ENCODE measurements around the gene APBA1. TPM values are rescaled to one million over a fixed set of nuclear protein-coding genes. Genes with fewer than 3 reads are reported as not detected.

Gene APBA1
- total and polyA plus RNA-seq, 2 of the 8 experiments (the other 6 are each of a cell fraction or from before 2014, with no cell fraction given), result 0.36 to 0.60 TPM

GRCh38 chr9:69379270-69379982 is 292.7 kb downstream of the APBA1 start (continued):
- TF ChIP-seq SIN3A (conservative IDR thresholded peaks at IDR 0.05 in 1 of 2, IDR thresholded peaks at IDR 0.05 in 1 of 2; ENCODE audit: low read depth in 1 of 2, low read length in 2 of 2) (no peak), ATF3 (IDR thresholded peaks at IDR 0.05; ENCODE audit: insufficient read depth, low read depth, low read length) (no peak), SAP30 (IDR thresholded peaks at IDR 0.05; ENCODE audit: insufficient read depth, insufficient replicate concordance, low read length) (no peak), RAD21 (IDR thresholded peaks at IDR 0.05 in 1 of 2, conservative IDR thresholded peaks at IDR 0.05 in 1 of 2; ENCODE audit: low read depth in 2 of 2, low read length in 2 of 2) (no peak)

All from H1 (cell line).